Right atrium auricular region (tissue), 2 donors: ENCODE data around the gene HIPK4. TPM values are rescaled to one million over a fixed set of nuclear protein-coding genes. Genes with fewer than 3 reads are reported as not detected.

Experiments
- DNase-seq: peaks from one replicate; pipeline ENCODE4 v3.0.0-alpha.2; 2019; ENCODE audit warnings: low spot score
- H3K27ac ChIP-seq, 2 donors: fragments of 200-600 bp; sonication (generic); 1 replicate in 1 of 2; 2 replicates in 1 of 2; pipeline ENCODE4 v1.5.1; 2016 to 2019
- H3K27me3 ChIP-seq, 2 donors: fragments of 200-600 bp; sonication (generic); one replicate each; pipeline versions ENCODE4 v1.5.1 to v1.6.0; 2017 to 2019
- H3K36me3 ChIP-seq: fragments of 200-600 bp; sonication (generic); one replicate; pipeline ENCODE4 v1.5.1; 2016
- H3K4me1 ChIP-seq, 2 donors: fragments of 200-600 bp; sonication (generic); one replicate each; pipeline versions ENCODE4 v1.5.1 to v1.6.0; 2017 to 2019
- H3K4me3 ChIP-seq, 2 donors: fragments of 200-600 bp; sonication (generic); 1 replicate in 1 of 2; 2 replicates in 1 of 2; pipeline ENCODE4 v1.5.1; 2017 to 2019; ENCODE audit warnings: mild to moderate bottlenecking in 1 of 2, moderate library complexity in 1 of 2
- H3K9me3 ChIP-seq, 2 donors: fragments of 200-600 bp; sonication (generic); one replicate each; pipeline ENCODE4 v1.5.1; 2019
- CTCF ChIP-seq, 2 donors: fragments of 200-600 bp; sonication (generic); IDR thresholded peaks; one replicate each; pipeline ENCODE4 v1.5.1; 2019; ENCODE audit warnings: antibody characterized with exemption in 2 of 2
- total RNA-seq, 2 donors: library from RNA; depleted of rRNA; stranded (reverse); fragments of >200 nt; gene quantifications; one replicate each; pipeline ENCODE4 v1.1.0, GENCODE V29; 2016

The HIPK4 gene
- total RNA-seq, 2 donors from 2014 or later, result 1.0 TPM; not detected in 1

- no peak for TF ChIP-seq CTCF (IDR thresholded peaks at IDR 0.05)
- no peaks in the 10 kb centered on the region for H3K27me3 ChIP-seq
- H3K27ac ChIP-seq, result peak overlapping the region; percentile 74 to 83
- peaks cover 0 to 54% of the 10 kb centered on the region in 2 donors for H3K4me1 ChIP-seq
- H3K9me3 ChIP-seq, result no peaks in the 10 kb centered on the region
- peaks cover 13% of the 10 kb centered on the region for H3K36me3 ChIP-seq
- DNase-seq, result no peak
- no peak overlapping the region for H3K4me3 ChIP-seq
These were observed 28.1 kb upstream of the HIPK4 start for GRCh38 chr19:40418040-40418439.

- Histone ChIP-seq H3K27me3 (no peaks in the 10 kb centered on the region), H3K27ac (peak overlapping the region; percentile 74 to 83), H3K4me3 (no peak overlapping the region), H3K36me3 (peaks cover 9% of the 10 kb centered on the region), H3K4me1 (peaks cover 0 to 54% of the 10 kb centered on the region in 2 donors), H3K9me3 (no peaks in the 10 kb centered on the region)
- no peak for DNase-seq
- no peak for TF ChIP-seq CTCF (IDR thresholded peaks at IDR 0.05)
These were observed 27.6 kb upstream of the HIPK4 start for GRCh38 chr19:40417643-40417981.

GRCh38 chr19:40416918-40417642, 27.1 kb upstream of the HIPK4 start:
- Histone ChIP-seq H3K9me3 (no peaks in the 10 kb centered on the region), H3K4me3 (no peak overlapping the region), H3K27me3 (no peaks in the 10 kb centered on the region), H3K36me3 (peaks cover 4% of the 10 kb centered on the region), H3K27ac (peak overlapping the region; percentile 74 to 83), H3K4me1 (peaks cover 0 to 54% of the 10 kb centered on the region in 2 donors)
- TF ChIP-seq CTCF (IDR thresholded peaks at IDR 0.05), result no peak
- peak; percentile 80 for DNase-seq

GRCh38 chr19:40415768-40416167, 25.8 kb upstream of the HIPK4 start:
- peak overlapping the region in 1 of 2 donors; percentile 83 for H3K27ac ChIP-seq

GRCh38 chr19:40414542-40415535, 24.9 kb upstream of the HIPK4 start:
- peaks cover 0 to 54% of the 10 kb centered on the region in 2 donors for H3K4me1 ChIP-seq
- no peak for TF ChIP-seq CTCF (IDR thresholded peaks at IDR 0.05)
- peak overlapping the region; percentile 37 to 48 for H3K27ac ChIP-seq
- no peak overlapping the region for H3K4me3 ChIP-seq
- H3K27me3 ChIP-seq, result no peaks in the 10 kb centered on the region
- H3K36me3 ChIP-seq, result no peaks in the 10 kb centered on the region
- no peak for DNase-seq
- no peaks in the 10 kb centered on the region for H3K9me3 ChIP-seq

More at GRCh38 chr19:40415768-40416167, 25.8 kb upstream of the HIPK4 start:
- no peaks in the 10 kb centered on the region for H3K36me3 ChIP-seq
- H3K4me1 ChIP-seq, result peaks cover 0 to 58% of the 10 kb centered on the region in 2 donors
- H3K4me3 ChIP-seq, result no peak overlapping the region
- TF ChIP-seq CTCF (IDR thresholded peaks at IDR 0.05), result no peak
- no peaks in the 10 kb centered on the region for H3K27me3 ChIP-seq
- no peak for DNase-seq
- H3K9me3 ChIP-seq, result no peaks in the 10 kb centered on the region
